Nephron (organoid): ENCODE data around the gene RAI14.
"Not testable (repeated sequence)": the region's sequence is repeated elsewhere in the genome, so short reads cannot be mapped to it uniquely, and the experiment has no call there.

Source experiments
- H3K27ac Mint-ChIP-seq, 3 experiments: 2 replicates each; pipeline ENCODE4 v1.8.0; 2020; ENCODE audit warnings: mixed read lengths in 3 of 3, mild to moderate bottlenecking in 2 of 3, moderate library complexity in 1 of 3
- H3K27me3 Mint-ChIP-seq: 2 replicates; pipeline ENCODE4 v1.8.0; 2021; ENCODE audit warnings: low read depth, mild to moderate bottlenecking, moderate library complexity, mixed read lengths
- H3K36me3 Mint-ChIP-seq: 2 replicates; pipeline ENCODE4 v1.8.0; 2020; ENCODE audit warnings: low read depth, mixed read lengths
- H3K4me1 Mint-ChIP-seq: 2 replicates; pipeline ENCODE4 v1.8.0; 2020; ENCODE audit warnings: mixed read lengths
- H3K4me3 Mint-ChIP-seq, 3 experiments: 2 replicates each; pipeline ENCODE4 v1.8.0; 2020; ENCODE audit warnings: mild to moderate bottlenecking in 3 of 3, mixed read lengths in 3 of 3, moderate library complexity in 2 of 3
- H3K9me3 Mint-ChIP-seq: 2 replicates; pipeline ENCODE4 v1.8.0; 2020; ENCODE audit warnings: mixed read lengths
- CTCF ChIP-seq, 3 experiments: fragments of 200-600 bp; sonication (generic); IDR thresholded peaks; one replicate each; pipeline ENCODE4 v1.5.0; 2021; ENCODE audit warnings: antibody characterized with exemption in 3 of 3; ENCODE audit not compliant: unreplicated experiment in 3 of 3

The RAI14 gene

GRCh38 chr5:34765662-34766061 lies 109.5 kb downstream of the RAI14 start:
- Mint-ChIP-seq H3K27me3 (no peaks in the 10 kb centered on the region), H3K4me1 (peaks cover 27% of the 10 kb centered on the region), H3K36me3 (peaks cover 70% of the 10 kb centered on the region), H3K27ac (no peak overlapping the region), H3K4me3 (no peak overlapping the region), H3K9me3 (peaks cover 4% of the 10 kb centered on the region)
- no peak for TF ChIP-seq CTCF (IDR thresholded peaks at IDR 0.05; ENCODE audit: unreplicated experiment in 3 of 3)

- no peak for TF ChIP-seq CTCF (IDR thresholded peaks at IDR 0.05; ENCODE audit: unreplicated experiment in 3 of 3)
- Mint-ChIP-seq H3K9me3 (no peaks in the 10 kb centered on the region), H3K27ac (no peak overlapping the region)
These were observed 111.1 kb downstream of the RAI14 start for GRCh38 chr5:34767180-34767579.

GRCh38 chr5:34770486-34770885 lies 114.4 kb downstream of the RAI14 start:
- H3K27ac Mint-ChIP-seq: peak overlapping the region in 1 of 3 experiments; percentile 68
- H3K27me3 Mint-ChIP-seq: no peaks in the 10 kb centered on the region
- no peak for TF ChIP-seq CTCF (IDR thresholded peaks at IDR 0.05; ENCODE audit: unreplicated experiment in 3 of 3)
- peaks cover 17% of the 10 kb centered on the region for H3K4me1 Mint-ChIP-seq
- no peak overlapping the region for H3K4me3 Mint-ChIP-seq
- peaks cover 17% of the 10 kb centered on the region for H3K9me3 Mint-ChIP-seq
- peaks cover 45% of the 10 kb centered on the region for H3K36me3 Mint-ChIP-seq

More at GRCh38 chr5:34767180-34767579, 111.1 kb downstream of the RAI14 start:
- Mint-ChIP-seq H3K36me3 (peaks cover 55% of the 10 kb centered on the region), H3K4me3 (no peak overlapping the region), H3K27me3 (no peaks in the 10 kb centered on the region), H3K4me1 (peaks cover 32% of the 10 kb centered on the region)

GRCh38 chr5:34771076-34771475 lies 114.9 kb downstream of the RAI14 start:
- Mint-ChIP-seq H3K4me3 (no peak overlapping the region), H3K4me1 (peaks cover 17% of the 10 kb centered on the region), H3K27me3 (no peaks in the 10 kb centered on the region), H3K9me3 (peaks cover 20% of the 10 kb centered on the region), H3K36me3 (peaks cover 46% of the 10 kb centered on the region), H3K27ac (peak overlapping the region; percentile 3 to 68 (median 51))
- TF ChIP-seq CTCF (IDR thresholded peaks at IDR 0.05; ENCODE audit: unreplicated experiment in 3 of 3): no peak

- Mint-ChIP-seq H3K36me3 (peaks cover 35% of the 10 kb centered on the region), H3K27ac (peak overlapping the region; percentile 19 to 56 (median 43)), H3K9me3 (peaks cover 20% of the 10 kb centered on the region), H3K4me1 (peaks cover 17% of the 10 kb centered on the region), H3K4me3 (no peak overlapping the region), H3K27me3 (no peaks in the 10 kb centered on the region)
- no peak for TF ChIP-seq CTCF (IDR thresholded peaks at IDR 0.05; ENCODE audit: unreplicated experiment in 3 of 3)
These were observed 116.4 kb downstream of the RAI14 start for GRCh38 chr5:34772267-34773098.

- no peak for TF ChIP-seq CTCF (IDR thresholded peaks at IDR 0.05; ENCODE audit: unreplicated experiment in 3 of 3)
- no peak overlapping the region for H3K4me3 Mint-ChIP-seq
- peaks cover 17% of the 10 kb centered on the region for H3K4me1 Mint-ChIP-seq
- no peak overlapping the region for H3K27ac Mint-ChIP-seq
- H3K36me3 Mint-ChIP-seq: peaks cover 36% of the 10 kb centered on the region
- peaks cover 20% of the 10 kb centered on the region for H3K9me3 Mint-ChIP-seq
- H3K27me3 Mint-ChIP-seq: no peaks in the 10 kb centered on the region
These were observed 118.0 kb downstream of the RAI14 start for GRCh38 chr5:34774139-34774538.

DNA sequence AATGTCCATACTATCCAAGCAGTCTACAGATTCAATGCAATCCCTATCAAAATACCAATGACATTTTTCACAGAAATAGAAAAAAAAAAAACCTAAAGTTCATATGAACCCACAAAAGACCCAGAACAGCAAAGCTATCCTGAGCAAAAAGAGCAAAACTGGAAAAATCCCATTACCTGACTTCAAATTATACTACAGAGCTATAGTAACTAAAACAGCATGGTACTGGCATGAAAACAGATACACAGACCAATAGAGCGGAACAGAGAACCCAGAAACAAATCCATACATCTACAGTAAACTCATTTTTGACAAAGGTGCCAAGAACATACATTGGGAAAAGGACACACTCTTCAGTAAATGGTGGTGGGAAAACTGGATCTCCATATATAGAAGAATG lies 118.5 kb downstream of the RAI14 start:
- not testable (repeated sequence) for H3K27ac Mint-ChIP-seq, H3K27me3 Mint-ChIP-seq, H3K4me3 Mint-ChIP-seq
- peaks cover 23% of the 10 kb centered on the region for H3K9me3 Mint-ChIP-seq
- H3K36me3 Mint-ChIP-seq: peaks cover 39% of the 10 kb centered on the region
- H3K4me1 Mint-ChIP-seq: peaks cover 17% of the 10 kb centered on the region
